Right atrium auricular region (tissue), 2 donors: Measurements from ENCODE around the gene CDH5. TPM values are rescaled to one million over a fixed set of nuclear protein-coding genes. Genes with fewer than 3 reads are reported as not detected.

ENCODE experiments used
- DNase-seq: peaks from one replicate; pipeline ENCODE4 v3.0.0-alpha.2; 2019; ENCODE audit warnings: low spot score
- H3K27ac ChIP-seq, 2 donors: fragments of 200-600 bp; sonication (generic); 1 replicate in 1 of 2; 2 replicates in 1 of 2; pipeline ENCODE4 v1.5.1; 2016 to 2019
- H3K27me3 ChIP-seq, 2 donors: fragments of 200-600 bp; sonication (generic); one replicate each; pipeline versions ENCODE4 v1.5.1 to v1.6.0; 2017 to 2019
- H3K36me3 ChIP-seq: fragments of 200-600 bp; sonication (generic); one replicate; pipeline ENCODE4 v1.5.1; 2016
- H3K4me1 ChIP-seq, 2 donors: fragments of 200-600 bp; sonication (generic); one replicate each; pipeline versions ENCODE4 v1.5.1 to v1.6.0; 2017 to 2019
- H3K4me3 ChIP-seq, 2 donors: fragments of 200-600 bp; sonication (generic); 1 replicate in 1 of 2; 2 replicates in 1 of 2; pipeline ENCODE4 v1.5.1; 2017 to 2019; ENCODE audit warnings: mild to moderate bottlenecking in 1 of 2, moderate library complexity in 1 of 2
- H3K9me3 ChIP-seq, 2 donors: fragments of 200-600 bp; sonication (generic); one replicate each; pipeline ENCODE4 v1.5.1; 2019
- total RNA-seq, 2 donors: library from RNA; depleted of rRNA; stranded (reverse); fragments of >200 nt; gene quantifications; one replicate each; pipeline ENCODE4 v1.1.0, GENCODE V29; 2016
- TF ChIP-seq, protein P1 (sequence below), 2 donors: fragments of 200-600 bp; sonication (generic); IDR thresholded peaks; one replicate each; pipeline ENCODE4 v1.5.1; 2019; ENCODE audit warnings: antibody characterized with exemption in 2 of 2

The CDH5 gene
- total RNA-seq, 2 donors from 2014 or later = 47.4 to 58.0 TPM

DNA sequence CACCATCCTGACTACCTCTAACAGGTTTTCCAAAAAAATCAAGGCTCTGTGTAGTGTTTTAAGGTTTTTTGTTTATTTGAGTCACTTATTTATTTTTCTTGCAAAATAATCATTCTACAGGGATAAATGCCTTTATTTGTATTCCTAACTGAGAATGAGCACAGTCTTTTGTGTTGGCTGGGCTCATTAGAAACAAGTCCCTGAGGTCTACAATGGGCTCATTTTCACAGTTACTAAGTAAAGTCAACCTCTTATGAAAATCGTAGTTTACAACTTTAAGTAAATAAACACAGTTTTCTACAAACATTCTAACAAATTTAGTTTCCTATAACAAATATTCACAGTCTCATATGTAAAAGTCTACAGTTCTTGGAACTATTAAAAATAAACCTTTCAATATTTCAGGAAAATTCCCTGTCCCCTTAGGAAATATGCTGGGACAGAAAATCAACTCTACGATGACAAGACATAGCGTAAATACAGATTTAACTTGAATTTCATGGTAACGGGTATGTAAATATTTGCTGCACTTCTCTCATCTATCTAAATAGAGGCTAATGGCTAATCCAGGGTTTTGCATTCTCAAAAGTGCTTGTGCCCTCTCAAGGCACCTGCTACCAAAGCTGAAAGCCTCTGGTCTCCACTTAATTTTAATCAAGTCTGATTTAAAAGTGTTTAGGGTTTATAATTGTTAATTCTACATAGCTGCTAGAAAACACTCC, 31.5 kb upstream of the CDH5 start:
- no peak overlapping the region for H3K27ac ChIP-seq
- no peaks in the 10 kb centered on the region for H3K36me3 ChIP-seq
- H3K4me3 ChIP-seq = no peak overlapping the region
- no peaks in the 10 kb centered on the region for H3K9me3 ChIP-seq
- H3K4me1 ChIP-seq = no peaks in the 10 kb centered on the region
- TF ChIP-seq, protein P1, sequence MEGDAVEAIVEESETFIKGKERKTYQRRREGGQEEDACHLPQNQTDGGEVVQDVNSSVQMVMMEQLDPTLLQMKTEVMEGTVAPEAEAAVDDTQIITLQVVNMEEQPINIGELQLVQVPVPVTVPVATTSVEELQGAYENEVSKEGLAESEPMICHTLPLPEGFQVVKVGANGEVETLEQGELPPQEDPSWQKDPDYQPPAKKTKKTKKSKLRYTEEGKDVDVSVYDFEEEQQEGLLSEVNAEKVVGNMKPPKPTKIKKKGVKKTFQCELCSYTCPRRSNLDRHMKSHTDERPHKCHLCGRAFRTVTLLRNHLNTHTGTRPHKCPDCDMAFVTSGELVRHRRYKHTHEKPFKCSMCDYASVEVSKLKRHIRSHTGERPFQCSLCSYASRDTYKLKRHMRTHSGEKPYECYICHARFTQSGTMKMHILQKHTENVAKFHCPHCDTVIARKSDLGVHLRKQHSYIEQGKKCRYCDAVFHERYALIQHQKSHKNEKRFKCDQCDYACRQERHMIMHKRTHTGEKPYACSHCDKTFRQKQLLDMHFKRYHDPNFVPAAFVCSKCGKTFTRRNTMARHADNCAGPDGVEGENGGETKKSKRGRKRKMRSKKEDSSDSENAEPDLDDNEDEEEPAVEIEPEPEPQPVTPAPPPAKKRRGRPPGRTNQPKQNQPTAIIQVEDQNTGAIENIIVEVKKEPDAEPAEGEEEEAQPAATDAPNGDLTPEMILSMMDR (IDR thresholded peaks at IDR 0.05) = no peak
- no peaks in the 10 kb centered on the region for H3K27me3 ChIP-seq
- DNase-seq = no peak

DNA sequence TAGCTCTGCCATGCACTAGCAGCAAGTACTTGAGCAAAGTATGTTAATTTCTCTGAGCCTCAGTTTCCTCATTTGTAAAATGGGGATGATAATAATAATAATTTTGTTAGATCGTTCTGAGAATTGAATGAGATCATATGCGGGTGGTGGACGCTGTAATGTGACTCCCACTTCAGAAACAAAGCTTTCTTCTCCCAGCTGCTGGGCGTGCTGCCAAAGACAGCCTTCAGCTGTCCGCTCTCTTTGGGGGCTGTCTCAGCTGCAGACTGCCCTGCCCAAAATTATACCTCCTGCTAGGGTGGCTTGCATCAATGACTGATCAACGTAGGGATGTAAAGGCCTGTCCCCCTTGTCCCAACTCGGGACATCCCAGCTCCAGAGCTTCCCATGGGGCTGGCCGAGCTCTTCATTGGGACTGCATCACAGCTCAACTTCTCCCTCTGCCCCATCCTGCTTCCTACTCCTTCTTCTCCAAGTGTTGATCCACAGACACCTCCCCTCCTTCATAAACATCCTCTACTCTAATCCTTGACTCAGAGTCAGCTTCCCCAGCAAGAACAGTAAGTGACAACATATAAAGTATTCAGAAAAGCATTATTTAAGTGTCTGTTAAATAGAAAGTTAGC, 30.7 kb upstream of the CDH5 start:
- H3K9me3 ChIP-seq = no peaks in the 10 kb centered on the region
- H3K4me3 ChIP-seq = no peak overlapping the region
- no peak for DNase-seq
- TF ChIP-seq, protein P1 (IDR thresholded peaks at IDR 0.05) = no peak
- H3K4me1 ChIP-seq = no peaks in the 10 kb centered on the region
- H3K36me3 ChIP-seq = no peaks in the 10 kb centered on the region
- H3K27me3 ChIP-seq = no peaks in the 10 kb centered on the region
- H3K27ac ChIP-seq = no peak overlapping the region

DNA sequence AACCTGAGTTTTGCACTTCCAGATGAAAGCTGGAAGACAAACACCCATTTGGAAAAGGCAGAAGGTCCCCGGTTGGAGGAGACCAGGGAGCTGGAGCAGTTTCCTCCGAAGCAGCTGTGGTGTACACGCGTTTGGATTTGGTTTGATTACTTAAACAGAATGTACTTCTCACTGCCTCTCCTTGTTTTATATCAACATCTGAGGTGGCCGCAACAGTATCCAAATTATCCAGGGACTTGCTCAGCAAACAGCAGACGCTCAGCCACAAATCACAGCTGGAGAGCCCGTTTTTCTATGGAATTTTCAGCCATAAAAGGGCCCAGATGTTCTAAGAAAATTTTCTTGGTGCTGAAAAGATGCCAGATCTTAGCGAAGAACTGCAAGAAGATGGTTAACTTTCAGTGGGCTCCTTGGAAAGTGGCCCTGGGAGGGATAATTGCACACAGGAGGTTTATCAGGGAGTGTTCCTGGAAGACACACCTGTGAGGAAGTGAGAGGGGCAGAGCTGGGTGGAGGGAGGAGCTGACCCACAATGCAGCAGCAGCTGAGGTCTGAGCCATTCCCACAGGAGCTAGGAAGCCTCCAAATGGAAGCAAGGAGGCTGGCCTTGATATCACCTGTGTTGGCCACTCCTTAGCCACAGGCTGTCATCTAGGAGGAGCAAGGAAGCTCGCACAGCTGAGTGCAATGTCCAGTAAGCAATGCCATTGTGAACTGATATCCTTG, 28.9 kb upstream of the CDH5 start:
- no peak for DNase-seq
- TF ChIP-seq, protein P1 (IDR thresholded peaks at IDR 0.05) = no peak

DNA sequence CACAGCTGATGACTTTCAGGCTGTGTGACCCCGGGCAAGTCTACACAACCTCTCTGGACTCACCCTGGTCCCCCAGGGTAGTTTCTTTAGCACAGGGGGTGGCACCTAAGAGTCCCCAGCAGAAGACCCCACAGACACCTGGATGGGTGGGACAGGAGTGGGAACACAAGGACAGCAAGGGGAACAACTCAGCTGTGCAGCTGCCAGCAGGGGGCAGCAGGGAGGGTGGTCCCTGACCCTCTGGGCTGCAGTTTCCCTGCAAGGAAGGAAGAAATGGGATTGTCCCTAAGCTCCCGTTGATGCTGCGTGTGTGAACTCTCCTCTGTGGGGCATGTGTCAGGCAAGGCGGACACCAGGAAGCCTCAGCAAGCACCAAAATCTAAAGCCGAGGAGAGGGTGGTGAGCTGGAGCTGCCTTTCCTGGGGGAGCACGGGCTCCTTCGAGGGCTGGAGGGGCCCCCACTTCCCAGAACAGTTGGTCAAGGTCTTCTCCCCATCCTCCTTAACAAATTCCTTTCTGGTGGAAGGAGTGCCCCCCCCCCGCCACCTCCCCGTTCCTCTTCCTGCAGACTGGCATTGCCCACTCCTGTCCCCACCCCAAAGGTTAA, 24.1 kb upstream of the CDH5 start:
- H3K27ac ChIP-seq = no peak overlapping the region
- H3K27me3 ChIP-seq = no peaks in the 10 kb centered on the region
- H3K4me3 ChIP-seq = no peak overlapping the region
- no peaks in the 10 kb centered on the region for H3K36me3 ChIP-seq
- H3K9me3 ChIP-seq = no peaks in the 10 kb centered on the region
- TF ChIP-seq, protein P1 (IDR thresholded peaks at IDR 0.05) = peak; percentile 17 to 60
- DNase-seq = no peak
- H3K4me1 ChIP-seq = no peaks in the 10 kb centered on the region

More for the DNA sequence above, 28.9 kb upstream of the CDH5 start:
- Histone ChIP-seq H3K27ac (no peak overlapping the region), H3K36me3 (no peaks in the 10 kb centered on the region), H3K4me1 (no peaks in the 10 kb centered on the region), H3K9me3 (no peaks in the 10 kb centered on the region), H3K4me3 (no peak overlapping the region), H3K27me3 (no peaks in the 10 kb centered on the region)

DNA sequence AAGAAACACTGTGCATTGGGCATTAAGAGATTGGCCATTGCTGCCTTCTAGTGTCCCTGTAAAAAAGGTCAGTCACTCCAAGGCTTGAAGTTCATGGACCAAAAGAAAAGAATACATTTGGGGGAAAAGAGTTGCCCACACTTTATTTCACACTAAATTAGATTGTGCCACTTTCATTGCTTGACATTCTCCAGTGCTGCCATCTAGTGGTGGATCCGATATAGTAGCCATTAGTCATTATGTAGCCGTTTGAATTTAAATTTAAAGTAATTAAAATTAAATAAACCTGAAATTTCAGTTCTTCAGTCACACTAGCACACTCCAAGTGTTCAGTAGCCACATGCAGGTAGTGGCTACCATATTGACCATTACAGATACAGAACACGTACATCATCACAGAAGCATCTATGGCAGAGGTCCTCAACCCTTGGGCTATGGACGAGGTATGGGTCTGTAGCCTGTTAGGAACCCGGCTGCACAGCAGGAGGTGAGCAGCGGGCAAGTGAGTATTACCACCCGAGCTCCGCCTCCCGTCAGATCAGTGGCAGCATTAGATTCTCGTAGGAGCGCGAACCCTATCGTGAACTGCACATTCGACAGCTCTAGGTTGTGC, 21.9 kb upstream of the CDH5 start:
- no peaks in the 10 kb centered on the region for H3K4me1 ChIP-seq
- H3K27me3 ChIP-seq = no peaks in the 10 kb centered on the region
- H3K4me3 ChIP-seq = no peak overlapping the region
- H3K27ac ChIP-seq = no peak overlapping the region
- DNase-seq = no peak
- TF ChIP-seq, protein P1 (IDR thresholded peaks at IDR 0.05) = peak; percentile 55 to 85
- no peaks in the 10 kb centered on the region for H3K9me3 ChIP-seq
- no peaks in the 10 kb centered on the region for H3K36me3 ChIP-seq
